K562 treated with DMSO at 1 percent for 48 hours (cell line): ENCODE results near the gene PCDHB3. TPM values are rescaled to one million over a fixed set of nuclear protein-coding genes. Genes with fewer than 3 reads are reported as not detected.

Experiments used
- total RNA-seq: library from RNA; unstranded; fragments of 300-600 nt; gene quantifications from 2 replicates; pipeline ENCODE4 v1.2.3, GENCODE V29; 2022; ENCODE audit warnings: low replicate concordance; ENCODE audit errors: extremely low read depth

PCDHB3 gene
- total RNA-seq, result not detected in 2 replicates

GRCh38 chr5:141100243-141100805, at the start of gene PCDHB3:
PCDHB3 (plus strand) TSS chr5:141100473; CDS start chr5:141100650, 177 bp downstream.

GRCh38 chr5:141050622-141051520, 49.4 kb upstream of the PCDHB3 start, which contains the start of gene PCDHB1:
PCDHB1 (plus strand) TSS chr5:141051374; CDS start chr5:141051471, 97 bp downstream.

GRCh38 chr5:141094481-141095262, 5.6 kb upstream of the PCDHB3 start, which contains the start of gene PCDHB2:
PCDHB2 (plus strand) TSS chr5:141094615; CDS start chr5:141094791, 176 bp downstream.

GRCh38 chr5:141121563-141121962, 21.3 kb downstream of the PCDHB3 start, which contains the start of gene PCDHB4:
PCDHB4 (plus strand) TSS chr5:141121818; CDS start chr5:141121999, 181 bp downstream.

GRCh38 chr5:141135030-141135717, 34.9 kb downstream of the PCDHB3 start, which contains the start of gene PCDHB5:
PCDHB5 (plus strand) TSS chr5:141135206; CDS start chr5:141135435, 229 bp downstream.

GRCh38 chr5:141149812-141150211, 49.5 kb downstream of the PCDHB3 start, which contains the start of gene PCDHB6:
PCDHB6 (plus strand) TSS chr5:141150057; CDS start chr5:141150258, 201 bp downstream.

Other genes starting within 250 kb of the PCDHB3 start
- not detected in 2 replicates for gene PCDHA10, start 244.6 kb upstream of the PCDHB3 start, total RNA-seq
- not detected in 2 replicates for gene PCDHA11, start 231.5 kb upstream of the PCDHB3 start, total RNA-seq
- not detected in 2 replicates for gene PCDHA12, start 225.2 kb upstream of the PCDHB3 start, total RNA-seq
- gene PCDHA13, start 218.3 kb upstream of the PCDHB3 start, total RNA-seq, result not detected in 2 replicates
- not detected in 2 replicates for gene PCDHAC1, start 174.2 kb upstream of the PCDHB3 start, total RNA-seq
- gene PCDHAC2, start 134.0 kb upstream of the PCDHB3 start, total RNA-seq, result not detected in 2 replicates
- not detected in 2 replicates for gene PCDHB1, start 49.1 kb upstream of the PCDHB3 start, total RNA-seq
- not detected in 2 replicates for gene PCDHB2, start 5.9 kb upstream of the PCDHB3 start, total RNA-seq
- not detected in 2 replicates for gene PCDHB4, start 21.3 kb downstream of the PCDHB3 start, total RNA-seq
- not detected in 2 replicates for gene PCDHB5, start 34.7 kb downstream of the PCDHB3 start, total RNA-seq
- gene PCDHB6, start 49.6 kb downstream of the PCDHB3 start, total RNA-seq, result not detected in 2 replicates
- not detected in 2 replicates for gene PCDHB7, start 72.2 kb downstream of the PCDHB3 start, total RNA-seq
- not detected in 2 replicates for gene PCDHB8, start 77.3 kb downstream of the PCDHB3 start, total RNA-seq
- gene PCDHB16, start 81.9 kb downstream of the PCDHB3 start, total RNA-seq, result not detected in 2 replicates
- not detected in 2 replicates for gene PCDHB9, start 86.7 kb downstream of the PCDHB3 start, total RNA-seq
- not detected in 2 replicates for gene PCDHB10, start 91.9 kb downstream of the PCDHB3 start, total RNA-seq
- not detected in 2 replicates for gene PCDHB11, start 99.2 kb downstream of the PCDHB3 start, total RNA-seq
- gene PCDHB12, start 108.2 kb downstream of the PCDHB3 start, total RNA-seq, result not detected in 2 replicates
- not detected in 2 replicates for gene PCDHB13, start 113.4 kb downstream of the PCDHB3 start, total RNA-seq
- gene PCDHB14, start 122.9 kb downstream of the PCDHB3 start, total RNA-seq, result not detected in 2 replicates
- gene PCDHB15, start 144.9 kb downstream of the PCDHB3 start, total RNA-seq, result not detected in 2 replicates
- gene SLC25A2, start 203.6 kb downstream of the PCDHB3 start, total RNA-seq, result not detected in 2 replicates
- gene TAF7, start 220.3 kb downstream of the PCDHB3 start, total RNA-seq, result not detected in 2 replicates
- gene PCDHGA1, start 230.0 kb downstream of the PCDHB3 start, total RNA-seq, result not detected in 2 replicates
- not detected in 2 replicates for gene PCDHGA2, start 238.3 kb downstream of the PCDHB3 start, total RNA-seq
- not detected in 2 replicates for gene PCDHGA3, start 243.4 kb downstream of the PCDHB3 start, total RNA-seq
- gene PCDHGB1, start 249.6 kb downstream of the PCDHB3 start, total RNA-seq, result not detected in 2 replicates